ENCODE results near the gene IL34.
"Not testable (repeated sequence)": the region's sequence is repeated elsewhere in the genome, so short reads cannot be mapped to it uniquely, and the experiment has no call there.

IL34 gene

DNA sequence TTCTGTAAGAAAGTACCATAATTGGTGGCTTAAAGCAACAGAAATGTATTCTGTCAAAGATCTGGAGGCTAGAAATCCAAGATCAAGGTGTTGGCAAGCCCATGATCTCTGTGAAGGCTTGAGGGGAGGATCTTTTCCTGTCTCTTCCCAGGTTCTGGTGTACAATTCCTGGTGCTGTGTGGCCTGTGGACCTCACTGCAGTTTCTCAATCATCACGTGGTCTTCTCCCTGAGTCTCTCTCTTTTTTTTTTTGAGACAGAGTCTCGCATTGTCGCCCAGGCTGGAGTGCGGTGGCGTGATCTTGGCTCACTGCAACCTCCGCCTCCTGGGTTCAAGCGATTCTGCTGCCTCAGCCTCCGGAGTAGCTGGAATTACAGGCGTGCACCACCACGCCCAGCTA lies 12.7 kb upstream of the IL34 start:
- not testable (repeated sequence) for DNase-seq

DNA sequence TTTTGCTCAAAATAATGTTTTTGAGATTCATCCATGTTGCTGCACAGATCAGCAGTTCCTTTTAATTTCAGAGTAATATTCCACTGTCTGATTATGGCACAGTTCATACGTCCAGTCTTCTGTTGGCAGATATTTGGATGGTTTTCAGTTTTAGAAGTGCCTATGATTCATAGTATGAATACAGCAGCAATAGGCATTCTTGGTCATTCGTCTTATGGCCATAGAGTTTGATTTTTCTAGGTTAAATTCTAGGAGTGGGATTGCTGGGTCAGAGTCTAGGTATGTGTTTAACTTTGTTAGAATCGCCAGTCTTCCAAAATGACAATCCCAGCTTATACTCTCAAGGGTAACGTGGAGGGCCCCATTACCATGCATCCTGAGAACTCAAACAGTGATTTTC lies 11.5 kb upstream of the IL34 start:
- no peak for DNase-seq

DNA sequence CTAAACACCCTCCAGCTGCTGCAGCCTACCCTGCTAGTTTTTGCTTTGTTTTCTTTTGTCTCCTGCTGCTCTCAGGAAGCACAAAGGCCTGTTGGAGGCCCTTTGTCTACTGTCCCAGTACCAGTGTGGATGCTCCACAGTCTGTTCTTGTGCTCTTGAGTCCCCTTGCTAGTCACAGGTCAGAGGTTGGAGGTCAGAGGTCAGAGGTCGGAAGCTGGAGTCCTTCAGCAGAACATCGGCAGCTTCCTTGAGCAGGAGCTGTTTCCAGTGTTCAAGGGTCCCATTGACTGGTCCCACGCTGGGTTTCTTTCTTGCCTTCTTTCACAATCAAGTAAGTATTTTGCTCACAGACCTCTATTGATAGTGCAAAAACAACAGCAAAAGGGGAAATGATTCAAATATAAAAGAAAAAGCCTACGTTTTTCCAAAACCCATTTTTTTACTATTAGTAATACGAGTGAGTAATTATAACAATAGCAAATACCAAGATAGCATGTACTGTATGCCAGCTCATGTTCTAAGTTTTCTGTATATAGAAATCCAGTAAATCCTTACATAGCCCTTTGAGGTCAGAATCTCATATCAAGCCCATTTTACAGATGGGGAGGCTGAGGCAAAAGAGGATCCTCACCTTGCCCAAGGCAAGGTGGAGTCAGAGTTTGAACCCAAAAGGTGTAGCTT lies 10.9 kb upstream of the IL34 start:
- DNase-seq = no peak

DNA sequence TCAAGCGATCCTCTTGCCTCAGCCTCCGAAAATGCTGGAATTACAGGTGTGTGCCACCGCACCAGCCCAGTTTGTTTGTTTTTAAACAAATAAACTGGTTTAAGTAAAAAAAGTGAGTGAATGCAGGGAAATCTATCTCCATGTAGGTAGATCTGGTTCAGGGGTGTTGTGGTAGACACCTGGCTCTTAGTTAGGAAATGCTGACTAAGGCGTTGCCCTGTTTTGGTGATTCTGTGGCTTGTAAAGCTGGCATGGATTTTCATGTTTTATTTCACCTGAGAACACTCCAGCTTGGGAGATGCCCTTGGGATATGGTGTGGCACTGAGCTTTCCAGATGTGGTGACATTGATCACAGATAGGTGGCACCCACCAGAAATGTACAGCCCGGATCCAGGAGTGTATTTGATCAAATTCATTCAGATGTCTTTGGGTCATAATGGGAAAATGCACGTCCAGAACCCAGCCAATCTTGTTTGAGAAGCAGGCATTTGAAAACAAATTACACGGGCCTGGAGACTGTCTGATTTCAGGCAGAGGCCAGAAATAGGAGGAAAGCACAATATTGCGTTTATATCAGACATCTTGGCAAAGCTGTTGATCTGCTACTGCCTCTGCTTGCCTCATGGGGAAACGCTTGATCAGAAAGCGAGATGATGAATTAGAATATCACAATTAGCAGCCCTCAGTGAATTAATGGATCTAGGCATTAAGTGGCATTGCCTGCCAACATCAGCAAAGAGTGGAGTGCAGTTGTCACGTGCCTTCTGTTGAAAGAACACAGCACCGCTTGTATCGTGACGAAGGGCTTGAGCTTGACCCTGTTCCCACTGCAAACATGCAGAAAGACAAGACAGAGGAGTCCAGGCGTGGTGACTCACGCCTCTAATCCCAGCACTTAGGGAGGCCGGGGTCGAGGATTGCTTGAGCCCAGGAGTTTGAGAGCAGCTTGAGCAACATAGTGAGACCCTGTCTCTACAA lies 7.3 kb upstream of the IL34 start:
- no peak for DNase-seq

DNA sequence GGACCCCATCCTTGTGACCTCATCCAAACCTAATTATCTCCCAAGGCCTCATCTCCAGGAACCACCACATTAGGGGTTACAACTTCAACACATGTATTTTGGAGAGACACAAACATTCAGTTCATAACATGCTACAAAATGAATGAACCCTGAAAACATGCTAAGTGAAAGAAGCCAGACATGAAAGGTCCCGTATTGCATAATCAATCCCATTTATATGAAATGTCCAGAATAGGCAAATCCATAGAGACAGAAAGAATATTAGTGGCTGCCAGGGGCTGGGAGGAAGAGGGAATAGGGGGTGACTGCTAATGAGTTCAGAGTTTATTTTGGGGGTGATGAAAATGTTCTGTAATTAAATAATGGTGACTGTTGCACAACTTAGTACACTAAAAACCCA lies 3.7 kb upstream of the IL34 start:
- DNase-seq = no peak

DNA sequence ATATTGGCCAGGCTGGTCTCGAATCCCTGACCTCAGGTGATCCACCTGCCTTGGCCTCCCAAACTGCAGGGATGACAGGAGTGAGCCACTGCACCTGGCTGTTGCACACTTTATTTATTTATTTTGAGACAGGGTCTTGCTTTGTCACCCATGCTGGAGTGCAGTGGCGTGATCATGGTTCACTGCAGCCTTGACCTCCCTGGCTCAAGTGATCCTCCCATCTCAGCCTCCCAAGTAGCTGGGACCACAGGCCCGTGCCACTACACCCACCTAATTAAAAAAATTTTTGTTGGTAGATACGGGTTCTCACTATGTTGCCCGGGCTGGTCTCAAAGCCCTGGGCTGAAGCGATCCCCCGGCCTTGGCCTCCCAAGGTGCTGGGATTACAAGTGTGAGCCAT lies 3.1 kb upstream of the IL34 start:
- not testable (repeated sequence) for DNase-seq

DNA sequence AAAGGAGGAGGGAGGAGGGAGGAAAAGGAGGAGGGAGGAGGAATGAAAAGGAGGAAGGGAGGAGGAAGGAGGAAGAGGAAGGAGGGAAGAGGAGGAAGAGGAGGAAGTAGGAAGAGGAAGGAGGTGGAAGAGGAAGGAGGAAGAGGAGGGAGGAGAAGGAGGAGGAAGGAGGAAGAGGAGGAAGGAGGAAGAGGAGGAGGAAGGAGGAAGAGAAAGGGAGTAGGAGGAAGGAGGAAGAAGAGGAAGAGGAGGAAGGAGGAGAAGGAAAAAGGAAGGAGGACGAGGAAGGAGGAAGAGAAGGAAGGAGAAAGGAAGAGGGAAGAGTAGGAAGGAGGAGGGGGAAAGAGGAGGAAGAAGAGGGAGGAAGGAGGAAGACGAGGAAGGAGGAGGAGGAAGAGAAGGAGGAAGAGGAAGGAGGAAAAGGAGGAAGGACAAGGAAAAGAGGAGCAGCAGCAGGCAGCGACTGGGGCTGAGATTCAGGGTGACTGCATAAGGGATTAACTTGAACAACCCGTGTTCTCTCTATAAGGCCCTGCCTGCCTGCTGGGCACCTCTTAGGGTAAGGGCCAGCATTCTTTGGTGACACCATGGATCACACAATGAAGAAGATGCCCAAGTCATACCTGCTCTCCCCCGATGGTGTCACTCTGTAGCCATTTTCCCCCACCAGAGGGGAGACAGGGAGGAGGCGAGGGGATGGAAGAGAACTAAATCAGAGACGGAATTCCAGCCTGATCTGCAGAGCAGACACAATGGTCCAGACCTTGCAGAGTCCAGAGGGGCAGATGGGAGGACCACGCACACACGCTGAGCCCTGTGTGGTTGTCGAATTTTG lies 1.4 kb upstream of the IL34 start:
- DNase-seq = no peak

DNA sequence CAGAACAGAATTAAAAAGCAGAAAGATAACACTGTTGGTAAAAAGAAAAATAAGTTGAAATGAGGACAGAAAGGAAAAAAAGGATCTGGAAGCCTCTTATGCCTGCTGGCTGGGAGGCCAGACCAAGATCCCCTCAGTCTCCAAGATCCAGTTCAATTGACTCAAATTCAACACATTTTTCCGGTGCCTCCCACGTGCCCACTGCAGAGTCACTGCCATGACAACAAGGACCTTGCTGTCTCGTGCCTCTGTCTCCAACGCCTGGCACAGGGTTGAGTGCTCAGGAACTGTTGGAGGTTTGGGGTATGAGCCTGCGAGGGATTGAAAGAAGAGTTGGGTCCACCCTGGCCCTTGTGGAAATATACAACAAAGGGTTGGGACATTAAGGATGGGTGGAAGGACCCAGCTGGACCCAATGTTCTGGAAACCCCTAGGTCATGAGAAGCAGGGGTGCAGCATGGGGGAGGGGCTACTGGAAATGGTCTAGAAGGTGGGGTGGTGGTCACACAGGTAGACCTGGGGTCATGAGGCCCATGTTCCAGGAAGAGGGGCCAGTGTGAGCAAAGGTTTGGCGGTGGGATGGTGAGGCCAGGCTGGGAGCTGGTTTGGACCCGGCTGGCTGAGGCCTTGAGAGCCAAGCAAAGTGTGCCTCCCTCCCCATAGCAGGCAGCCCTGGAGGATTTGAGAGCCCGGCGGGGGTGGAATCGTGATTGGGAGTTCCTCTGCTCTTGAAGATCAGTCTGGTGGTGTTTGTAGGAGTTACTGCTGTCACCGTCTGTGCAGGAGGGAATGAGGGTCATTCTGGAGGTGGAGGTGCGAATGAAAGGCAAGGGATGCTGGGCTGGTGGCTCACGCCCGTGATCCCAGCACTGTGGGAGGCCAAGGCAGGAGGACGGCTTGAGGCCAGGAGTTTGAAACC lies 1.3 kb downstream of the IL34 start:
- DNase-seq = no peak

DNA sequence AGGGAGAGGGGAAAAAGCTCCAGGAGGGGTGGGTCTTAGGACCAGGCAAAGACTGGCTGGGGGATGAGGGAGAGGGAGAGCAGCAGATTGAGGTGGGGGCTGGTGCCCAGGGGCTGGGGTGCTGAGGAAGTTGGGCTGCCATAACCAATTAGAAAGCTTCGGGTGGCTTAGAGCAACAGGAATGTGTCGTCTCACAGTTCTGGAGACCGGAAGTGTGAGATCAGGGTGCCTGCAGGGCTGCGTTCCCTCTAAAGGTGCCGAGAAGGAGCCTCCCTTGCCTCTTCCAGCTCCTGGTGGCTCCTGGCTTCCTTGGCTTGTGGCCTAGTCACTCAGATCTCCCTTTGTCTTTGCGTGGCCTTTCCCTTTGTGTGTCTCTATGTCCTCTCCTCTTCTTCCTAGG lies 2.2 kb downstream of the IL34 start:
- DNase-seq = no peak

DNA sequence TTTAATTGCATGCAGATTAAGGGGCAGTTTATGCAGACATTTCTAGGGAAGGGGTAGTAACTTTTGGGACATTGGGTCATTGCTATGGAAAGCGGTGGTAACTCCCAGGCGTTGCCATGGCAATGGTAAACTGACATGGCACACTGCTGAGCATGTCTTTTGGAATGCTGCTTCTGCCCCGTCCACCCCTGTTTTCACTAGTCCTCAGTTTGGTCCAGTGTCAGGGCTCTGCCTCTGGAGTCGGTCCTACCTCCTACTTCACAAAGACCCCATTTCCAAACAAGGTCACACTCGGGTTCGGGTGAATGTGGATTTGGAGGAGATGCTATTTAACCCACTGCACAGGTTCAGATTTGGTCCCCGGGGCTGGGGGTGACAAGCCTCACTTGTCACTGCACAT lies 2.9 kb downstream of the IL34 start:
- no peak for DNase-seq

DNA sequence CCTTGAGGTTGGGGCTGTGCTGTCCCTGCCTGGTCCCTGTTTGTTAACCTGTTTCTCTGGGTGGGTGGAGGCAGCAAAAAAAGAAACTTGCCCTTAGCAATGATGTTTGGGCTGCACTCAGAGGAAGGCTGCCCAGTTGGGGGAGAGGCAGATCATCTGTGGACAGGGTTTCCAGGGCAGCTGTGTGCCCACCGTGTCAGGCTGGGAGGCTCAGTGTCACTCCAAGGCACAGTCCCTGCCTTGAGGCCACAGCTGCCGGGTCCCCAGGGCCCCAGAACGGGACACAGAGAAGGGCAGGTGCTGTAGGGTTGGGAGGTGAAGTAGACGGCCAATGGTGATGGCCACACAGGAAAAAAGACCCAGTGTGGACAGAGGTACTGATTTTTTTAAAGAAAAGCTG lies 3.9 kb downstream of the IL34 start:
- no peak for DNase-seq

DNA sequence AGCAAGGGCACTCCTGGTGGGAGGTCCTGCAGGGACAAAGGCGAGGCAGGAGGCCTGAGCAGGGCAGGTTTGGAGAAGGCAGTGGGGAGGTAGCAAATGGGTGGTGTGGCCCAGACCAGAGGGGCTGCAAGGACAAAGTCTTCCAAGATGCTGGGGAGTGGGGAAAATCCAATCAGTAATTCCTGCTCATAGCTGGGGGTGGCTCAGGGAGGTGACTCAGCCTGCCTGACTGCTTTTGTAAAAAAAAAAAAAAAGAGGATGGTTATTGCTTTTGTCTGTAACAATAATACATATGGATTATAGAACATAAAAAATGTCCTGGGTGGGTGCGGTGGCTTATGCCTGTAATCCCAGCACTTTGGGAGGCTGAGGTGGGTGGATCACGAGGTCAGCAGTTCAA lies 5.2 kb downstream of the IL34 start:
- no peak for DNase-seq

DNA sequence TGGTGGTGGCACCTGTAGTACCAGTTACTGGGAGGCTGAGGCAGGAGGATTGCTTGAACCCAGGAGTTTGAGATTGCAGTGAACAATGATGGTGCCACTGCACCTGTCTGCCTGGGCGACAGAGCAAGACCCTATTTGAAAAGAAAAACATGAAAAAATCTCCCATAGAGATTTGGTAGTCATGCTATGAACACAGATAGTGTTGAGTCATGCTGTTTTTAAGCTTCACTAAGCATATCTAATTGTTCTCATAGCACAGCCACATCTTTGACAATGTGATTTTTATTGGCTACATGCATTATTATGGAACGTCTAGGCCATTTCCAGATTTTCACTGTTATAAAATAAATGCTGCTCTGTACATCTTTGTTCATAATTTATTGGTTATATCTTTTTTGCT lies 6.0 kb downstream of the IL34 start:
- DNase-seq = no peak

DNA sequence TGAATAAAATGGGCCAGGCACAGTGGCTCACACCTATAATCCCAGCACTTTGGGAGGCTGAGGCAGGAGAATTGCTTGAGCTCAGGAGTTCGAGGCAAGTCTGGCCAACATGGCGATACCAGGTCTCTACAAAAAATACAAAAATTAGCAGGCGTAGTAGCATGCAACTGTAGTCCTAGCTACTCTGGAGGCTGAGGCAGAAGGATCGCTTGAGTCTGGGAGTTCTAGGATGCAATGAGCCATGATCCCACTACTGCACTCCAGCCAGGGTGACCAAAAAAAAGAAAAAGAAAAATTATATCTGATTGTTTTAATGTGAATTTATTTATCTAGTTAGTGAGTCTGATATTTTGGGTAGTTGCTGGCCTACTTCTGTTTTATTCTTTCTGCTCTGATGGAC lies 7.0 kb downstream of the IL34 start:
- no peak for DNase-seq

DNA sequence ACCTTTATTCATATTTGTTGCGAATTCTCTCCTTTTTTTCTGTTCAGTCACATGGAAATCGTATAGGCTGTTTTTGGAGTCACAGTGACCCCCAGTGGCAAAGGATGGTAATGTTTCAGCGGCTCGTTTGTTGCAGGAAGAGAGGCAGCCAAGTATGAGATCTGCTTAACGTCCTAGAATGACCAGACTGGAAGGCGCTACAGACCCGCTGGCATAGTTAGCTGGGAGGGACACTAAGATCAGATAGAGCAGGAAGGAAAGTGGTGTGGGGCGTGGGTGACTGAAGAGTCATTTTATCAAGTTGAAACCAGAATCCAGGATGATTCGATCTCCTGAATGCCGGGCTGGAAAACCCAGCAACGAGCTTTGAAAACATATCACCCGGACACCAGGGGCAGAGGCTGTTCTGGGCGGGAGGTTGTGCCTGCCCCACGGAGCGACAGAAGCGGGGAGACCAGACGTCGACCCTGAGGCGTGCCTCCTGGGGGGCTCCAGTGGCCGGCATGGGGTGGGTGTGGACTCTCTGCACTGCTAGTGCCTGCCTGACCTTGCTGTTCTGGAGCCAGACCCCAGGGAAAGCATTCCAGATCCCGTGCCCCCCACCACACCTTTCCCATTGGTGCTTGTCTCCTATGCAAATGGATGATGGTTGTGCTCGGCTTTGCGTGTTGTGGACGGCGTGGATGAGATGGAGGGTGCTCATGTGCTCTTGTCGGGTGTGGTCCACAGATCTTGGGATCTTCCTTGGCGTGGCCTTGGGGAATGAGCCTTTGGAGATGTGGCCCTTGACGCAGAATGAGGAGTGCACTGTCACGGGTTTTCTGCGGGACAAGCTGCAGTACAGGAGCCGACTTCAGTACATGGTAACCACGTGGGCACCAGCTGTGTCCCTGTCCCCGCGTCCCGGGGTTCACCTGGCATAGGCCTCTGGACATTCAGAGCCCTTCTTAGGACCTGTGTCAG lies 7.7 kb downstream of the IL34 start:
- DNase-seq = peak; percentile 88

DNA sequence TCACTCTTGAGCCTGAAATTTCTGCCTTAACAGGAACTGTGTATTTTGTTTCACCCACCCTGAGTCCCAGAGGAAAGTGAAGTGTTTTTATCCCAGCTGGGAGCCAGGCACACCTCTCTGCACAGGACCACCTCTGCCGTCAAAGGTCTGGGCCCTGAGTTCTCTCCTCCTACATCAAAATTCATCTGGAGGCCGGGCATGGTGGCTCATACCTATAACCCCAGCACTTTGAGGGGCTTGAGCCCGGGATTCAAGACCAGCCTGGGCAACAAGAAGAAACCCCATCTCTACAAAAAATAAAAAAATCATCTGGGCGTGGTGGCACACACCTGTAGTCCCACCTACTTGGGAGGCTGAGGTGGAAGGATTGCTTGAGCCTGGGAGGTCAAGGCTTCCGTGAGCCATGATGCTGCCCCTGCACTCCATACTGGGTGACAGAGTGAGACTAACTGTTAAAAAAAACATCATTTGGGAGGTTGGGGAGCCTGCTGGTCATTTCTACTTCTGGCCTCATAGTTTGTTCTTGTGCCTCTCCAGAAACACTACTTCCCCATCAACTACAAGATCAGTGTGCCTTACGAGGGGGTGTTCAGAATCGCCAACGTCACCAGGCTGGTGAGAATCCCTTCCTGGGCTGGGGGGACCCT lies 9.8 kb downstream of the IL34 start:
- no peak for DNase-seq

DNA sequence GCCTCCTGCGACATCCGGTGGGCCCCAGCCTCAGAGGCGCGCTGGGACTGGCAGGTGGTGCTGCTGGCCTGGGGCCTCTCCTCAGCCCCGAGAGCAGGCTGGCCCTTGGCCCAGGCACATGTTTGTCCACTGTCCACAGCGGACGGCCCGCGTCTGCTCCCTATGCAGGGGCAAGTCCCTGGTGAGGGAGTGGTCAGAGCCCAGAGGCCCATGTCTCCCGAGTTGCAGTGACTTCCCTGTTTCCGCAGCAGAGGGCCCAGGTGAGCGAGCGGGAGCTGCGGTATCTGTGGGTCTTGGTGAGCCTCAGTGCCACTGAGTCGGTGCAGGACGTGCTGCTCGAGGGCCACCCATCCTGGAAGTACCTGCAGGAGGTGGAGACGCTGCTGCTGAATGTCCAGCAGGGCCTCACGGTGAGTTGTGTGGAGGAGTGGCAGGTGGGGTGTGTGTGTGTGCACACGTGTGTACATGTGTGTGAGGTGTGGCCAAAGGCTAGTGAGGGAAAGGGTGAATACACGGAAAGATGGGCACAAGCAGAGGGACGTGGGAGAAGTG lies 10.4 kb downstream of the IL34 start:
- no peak for DNase-seq

DNA sequence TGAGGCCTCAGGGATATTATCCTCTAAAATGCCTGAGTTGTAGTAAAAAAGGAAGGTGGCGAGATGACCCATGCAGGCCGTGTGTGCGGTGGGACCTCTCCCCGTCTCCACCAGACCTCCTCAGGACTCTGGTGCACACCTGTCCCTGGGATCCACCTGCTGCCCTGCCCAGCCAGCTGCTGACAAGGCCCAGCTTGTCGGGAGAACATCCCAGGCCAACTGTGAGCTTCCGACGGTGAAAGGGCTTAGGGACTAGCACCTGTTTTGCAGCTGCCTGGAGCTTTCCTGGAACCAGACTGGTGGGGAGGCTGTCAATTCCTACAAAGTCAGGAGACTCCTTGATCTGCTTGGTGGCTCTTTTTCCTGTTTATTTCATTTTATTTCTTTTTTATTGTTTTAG lies 11.6 kb downstream of the IL34 start:
- DNase-seq = no peak

DNA sequence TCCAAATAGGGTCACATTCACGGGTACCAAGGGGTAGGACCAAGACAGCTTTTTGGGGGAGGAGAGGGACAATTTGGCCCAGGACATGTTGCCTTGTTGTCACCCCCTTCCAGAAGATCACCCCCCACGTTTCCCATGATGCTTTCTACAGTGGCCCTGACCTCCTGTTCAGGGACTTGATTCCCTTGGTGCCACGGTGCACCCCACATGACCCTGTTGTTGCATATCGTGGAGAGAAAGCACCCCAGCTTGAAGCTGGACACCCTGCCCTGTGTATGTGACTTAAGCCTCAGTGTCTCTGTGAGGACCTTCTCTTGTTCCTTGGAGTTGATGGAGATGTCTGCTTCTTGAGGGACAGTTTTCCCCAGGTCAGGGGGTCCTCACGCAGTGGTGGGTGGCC lies 12.6 kb downstream of the IL34 start:
- no peak for DNase-seq

DNA sequence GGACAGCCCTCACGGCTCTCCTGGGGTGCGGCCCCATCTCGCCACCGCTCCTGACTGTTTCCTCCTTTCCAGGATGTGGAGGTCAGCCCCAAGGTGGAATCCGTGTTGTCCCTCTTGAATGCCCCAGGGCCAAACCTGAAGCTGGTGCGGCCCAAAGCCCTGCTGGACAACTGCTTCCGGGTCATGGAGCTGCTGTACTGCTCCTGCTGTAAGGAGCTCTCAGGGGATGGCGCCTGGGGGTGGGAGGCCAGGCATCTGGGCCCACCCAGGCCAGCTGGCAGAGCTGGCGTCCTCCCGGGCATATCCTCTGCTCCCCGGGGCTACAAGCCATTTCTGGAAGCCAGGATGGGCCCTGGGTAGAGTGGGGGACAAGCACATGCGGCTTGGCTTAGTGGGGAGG lies 13.2 kb downstream of the IL34 start:
- no peak for DNase-seq
